ENCODE data around the gene SCAMP2.

- TF ChIP-seq, protein P1, sequence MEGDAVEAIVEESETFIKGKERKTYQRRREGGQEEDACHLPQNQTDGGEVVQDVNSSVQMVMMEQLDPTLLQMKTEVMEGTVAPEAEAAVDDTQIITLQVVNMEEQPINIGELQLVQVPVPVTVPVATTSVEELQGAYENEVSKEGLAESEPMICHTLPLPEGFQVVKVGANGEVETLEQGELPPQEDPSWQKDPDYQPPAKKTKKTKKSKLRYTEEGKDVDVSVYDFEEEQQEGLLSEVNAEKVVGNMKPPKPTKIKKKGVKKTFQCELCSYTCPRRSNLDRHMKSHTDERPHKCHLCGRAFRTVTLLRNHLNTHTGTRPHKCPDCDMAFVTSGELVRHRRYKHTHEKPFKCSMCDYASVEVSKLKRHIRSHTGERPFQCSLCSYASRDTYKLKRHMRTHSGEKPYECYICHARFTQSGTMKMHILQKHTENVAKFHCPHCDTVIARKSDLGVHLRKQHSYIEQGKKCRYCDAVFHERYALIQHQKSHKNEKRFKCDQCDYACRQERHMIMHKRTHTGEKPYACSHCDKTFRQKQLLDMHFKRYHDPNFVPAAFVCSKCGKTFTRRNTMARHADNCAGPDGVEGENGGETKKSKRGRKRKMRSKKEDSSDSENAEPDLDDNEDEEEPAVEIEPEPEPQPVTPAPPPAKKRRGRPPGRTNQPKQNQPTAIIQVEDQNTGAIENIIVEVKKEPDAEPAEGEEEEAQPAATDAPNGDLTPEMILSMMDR (IDR thresholded peaks at IDR 0.05) = no peak
- no peak for TF ChIP-seq EZH2 (IDR thresholded peaks at IDR 0.05; ENCODE audit: borderline replicate concordance, insufficient read depth, low read depth, low read length, poor library complexity, severe bottlenecking)
These were observed 64.9 kb downstream of the SCAMP2 start for GRCh38 chr15:74808078-74808839.

All from B cell (primary cell).